Activated CD4-positive, alpha-beta T cell treated with anti-CD3 and anti-CD28 coated beads for 48 hours (primary cell): ENCODE results near the gene MIAT.
A peak's percentile ranks its signal among the peaks of the same experiment; 100 is the strongest.
"Not testable (repeated sequence)": the region's sequence is repeated elsewhere in the genome, so short reads cannot be mapped to it uniquely, and the experiment has no call there.

Experiments used
- DNase-seq: peaks from one replicate; pipeline ENCODE4 v3.0.0-alpha.2; 2020

MIAT gene

GRCh38 chr22:26700886-26701285 lies 43.5 kb downstream of the MIAT start:
- DNase-seq, result peak; percentile 17

- DNase-seq, result no peak
Measured at GRCh38 chr22:26701323-26701722, 43.9 kb downstream of the MIAT start.

- no peak for DNase-seq
Measured at GRCh38 chr22:26702906-26703830, 45.8 kb downstream of the MIAT start.

GRCh38 chr22:26705379-26705778 lies 48.0 kb downstream of the MIAT start:
- DNase-seq, result not testable (repeated sequence)

GRCh38 chr22:26707090-26707489 lies 49.7 kb downstream of the MIAT start:
- no peak for DNase-seq

GRCh38 chr22:26707581-26707980 lies 50.2 kb downstream of the MIAT start:
- no peak for DNase-seq

- no peak for DNase-seq
Measured at GRCh38 chr22:26708256-26709009, 51.0 kb downstream of the MIAT start.

- no peak for DNase-seq
Measured at GRCh38 chr22:26709617-26710390, 52.4 kb downstream of the MIAT start.

GRCh38 chr22:26711205-26711963 lies 54.0 kb downstream of the MIAT start:
- no peak for DNase-seq

- DNase-seq, result no peak
Measured at GRCh38 chr22:26712158-26712557, 54.8 kb downstream of the MIAT start.

GRCh38 chr22:26713823-26714449 lies 56.5 kb downstream of the MIAT start:
- DNase-seq, result no peak

GRCh38 chr22:26714971-26715370 lies 57.6 kb downstream of the MIAT start:
- no peak for DNase-seq

GRCh38 chr22:26715392-26715936 lies 58.1 kb downstream of the MIAT start:
- DNase-seq, result no peak

- no peak for DNase-seq
Measured at GRCh38 chr22:26718488-26718887, 61.1 kb downstream of the MIAT start.

- no peak for DNase-seq
Measured at GRCh38 chr22:26718905-26719304, 61.5 kb downstream of the MIAT start.

GRCh38 chr22:26722159-26722558 lies 64.8 kb downstream of the MIAT start:
- DNase-seq, result no peak

- DNase-seq, result no peak
Measured at GRCh38 chr22:26724414-26724813, 67.0 kb downstream of the MIAT start.

GRCh38 chr22:26725012-26725676 lies 67.8 kb downstream of the MIAT start:
- no peak for DNase-seq
